Stomach (tissue), 9 donors: ENCODE data around the gene THSD4. TPM values are rescaled to one million over a fixed set of nuclear protein-coding genes. Genes with fewer than 3 reads are reported as not detected.

Experiments used
- DNase-seq, 2 donors: peaks; one replicate each; pipeline versions ENCODE4 v3.0.0 to v3.0.0-alpha.2; 2013 to 2019
- H3K27ac ChIP-seq, 5 donors: fragments of 200-600 bp in 4 of 5; sonication (generic) in 4 of 5; one replicate each; pipeline ENCODE4 v1.5.1; 2013 to 2019; ENCODE audit warnings: mild to moderate bottlenecking in 1 of 5, moderate library complexity in 1 of 5
- H3K27me3 ChIP-seq, 3 donors: fragments of 200-600 bp; sonication (generic); one replicate each; pipeline ENCODE4 v1.5.1; 2017 to 2019; ENCODE audit warnings: mixed run types in 1 of 3
- H3K36me3 ChIP-seq, 4 donors: fragments of 200-600 bp; sonication (generic); 1 replicate in 3 of 4; 2 replicates in 1 of 4; pipeline ENCODE4 v1.5.1; 2016 to 2019
- H3K4me1 ChIP-seq, 4 donors: fragments of 200-600 bp; sonication (generic); one replicate each; pipeline ENCODE4 v1.5.1; 2016 to 2019
- H3K4me3 ChIP-seq, 4 donors: fragments of 200-600 bp; sonication (generic) in 3 of 4; one replicate each; pipeline ENCODE4 v1.5.1; 2016 to 2019; ENCODE audit warnings: mild to moderate bottlenecking in 1 of 4
- H3K9me3 ChIP-seq, 4 donors: fragments of 200-600 bp; sonication (generic); one replicate each; pipeline ENCODE4 v1.5.1; 2016 to 2019
- CTCF ChIP-seq, 7 experiments: fragments of 450-650 bp in 4 of 7; fragments of 200-600 bp in 3 of 7; sonication (generic) in 3 of 7; IDR thresholded peaks; one replicate each; pipeline ENCODE4 v1.5.1; 2016 to 2019; ENCODE audit warnings: antibody characterized with exemption in 7 of 7, control low read depth in 2 of 7, mild to moderate bottlenecking in 1 of 7
- EP300 ChIP-seq: sonication (generic); formaldehyde crosslinking; IDR thresholded peaks from one replicate; pipeline ENCODE4 v1.6.1; 2017; ENCODE audit warnings: antibody characterized with exemption
- POLR2A ChIP-seq, 4 donors: fragments of 450-650 bp; IDR thresholded peaks; one replicate each; pipeline ENCODE4 v1.6.1; 2016; ENCODE audit warnings: antibody characterized with exemption in 4 of 4, control low read depth in 2 of 4, mild to moderate bottlenecking in 1 of 4, moderate library complexity in 1 of 4
- POLR2AphosphoS5 ChIP-seq, 3 donors: sonication (generic); formaldehyde crosslinking; IDR thresholded peaks; one replicate each; pipeline ENCODE4 v1.6.1; 2016; ENCODE audit warnings: antibody characterized with exemption in 3 of 3
- WGBS, 5 donors: extraction: QIAGEN DNeasy Blood & Tissue Kit in 3 of 5; methylation state at CpG; one replicate each; pipeline versions ENCODE4 v1.1.5 to v1.1.7; 2013 to 2018; 5-methylcytosine and 5-hydroxymethylcytosine counted together
- intact Hi-C: fragments of 100-400 bp; cut with DNase I; formaldehyde crosslinking; loops from one replicate; pipeline ENCODE4 v1.15.1; 2023; ENCODE audit warnings: low total_unique reads
- polyA plus RNA-seq, 3 donors: library from polyadenylated mRNA; stranded (reverse); fragments of 200-250 nt; gene quantifications; one replicate each; pipeline ENCODE4 v1.2.3, GENCODE V29; 2013
- total RNA-seq, 5 donors: library from RNA; depleted of rRNA; stranded (reverse); fragments of >200 nt; gene quantifications; one replicate each; pipeline versions ENCODE4 v1.1.0 to v1.2.3, GENCODE V29; 2014 to 2016
- donor health status: healthy with polysubstance abuse.
- donor health status: Bipolar disorder and iron deficiency.
- donor health status: healthy.

Gene THSD4
- total and polyA plus RNA-seq, 8 donors: 1.8 to 79.4 (median 22.0) TPM

- 35 to 62% (median 51%) methylated on average over 4 of the region's 4 CpGs for WGBS, 5 donors
- Histone ChIP-seq H3K4me1 (peaks cover 0 to 10% (median 0%) of the 10 kb centered on the region in 4 donors), H3K27me3 (no peaks in the 10 kb centered on the region), H3K36me3 (peaks cover 0 to 23% (median 15%) of the 10 kb centered on the region in 4 donors), H3K27ac (peak overlapping the region in 4 of 5 donors; percentile 22 to 56 (median 31)), H3K4me3 (no peak overlapping the region), H3K9me3 (peaks cover 0 to 5% (median 3%) of the 10 kb centered on the region in 4 donors)
- intact Hi-C loops: no loop called here
- no peak for DNase-seq
- TF ChIP-seq POLR2AphosphoS5 (IDR thresholded peaks at IDR 0.05): no peak
- no peak for TF ChIP-seq EP300
- no peak for TF ChIP-seq CTCF (IDR thresholded peaks at IDR 0.05)
- TF ChIP-seq POLR2A (IDR thresholded peaks at IDR 0.05): no peak
These were observed 640.1 kb downstream of the THSD4 start for GRCh38 chr15:71755092-71755970.

DNA sequence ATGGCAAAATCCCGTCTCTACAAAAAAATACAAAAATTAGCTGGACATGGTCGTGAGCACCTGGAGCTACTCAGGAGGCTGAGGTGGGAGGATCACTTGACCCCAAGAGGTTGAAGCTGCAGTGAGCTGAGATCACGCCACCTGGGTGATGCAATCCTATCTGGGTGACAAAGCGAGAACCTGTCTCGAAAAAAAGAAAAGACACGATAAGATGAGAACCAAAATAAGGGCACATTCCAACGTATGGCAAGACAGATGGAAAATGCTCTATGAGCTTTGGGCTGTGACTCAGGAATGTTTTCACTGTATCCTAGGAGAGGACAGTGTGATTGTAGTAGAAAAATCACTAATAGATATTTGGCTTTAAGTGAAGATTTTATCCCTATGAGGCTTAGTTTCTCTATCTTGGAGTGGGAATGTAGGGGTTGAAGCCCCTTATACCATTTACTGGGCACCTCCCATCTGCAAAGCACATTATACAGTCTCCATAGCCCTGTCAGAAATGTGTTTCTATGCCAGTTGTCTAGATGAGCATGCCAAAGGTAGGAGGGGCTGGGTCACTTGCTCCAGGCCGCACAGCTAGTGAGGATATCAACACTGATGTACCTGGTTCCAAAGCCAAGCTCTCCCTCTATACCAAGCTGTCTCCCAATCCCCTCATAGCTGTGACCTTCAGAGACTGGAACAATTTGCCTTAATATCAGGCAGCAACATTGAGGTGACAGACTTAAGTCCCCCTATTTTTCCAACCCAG is 641.5 kb downstream of the THSD4 start:
- peaks cover 0 to 10% (median 0%) of the 10 kb centered on the region in 4 donors for H3K4me1 ChIP-seq
- H3K36me3 ChIP-seq: peaks cover 0 to 22% (median 14%) of the 10 kb centered on the region in 4 donors
- peak overlapping the region in 1 of 5 donors; percentile 17 for H3K27ac ChIP-seq
- no peak for DNase-seq
- TF ChIP-seq POLR2AphosphoS5 (IDR thresholded peaks at IDR 0.05): no peak
- TF ChIP-seq CTCF (IDR thresholded peaks at IDR 0.05): no peak
- TF ChIP-seq EP300: no peak
- TF ChIP-seq POLR2A (IDR thresholded peaks at IDR 0.05): no peak
- WGBS, 5 donors: 89 to 92% (median 90%) methylated on average over 8 of the region's 8 CpGs
- no peak overlapping the region for H3K4me3 ChIP-seq
- intact Hi-C loops: no loop called here
- peaks cover 0 to 10% (median 7%) of the 10 kb centered on the region in 4 donors for H3K9me3 ChIP-seq
- H3K27me3 ChIP-seq: no peaks in the 10 kb centered on the region

- intact Hi-C loops: no loop called here
- no peaks in the 10 kb centered on the region for H3K27me3 ChIP-seq
- no peak overlapping the region for H3K27ac ChIP-seq
- no peak overlapping the region for H3K4me3 ChIP-seq
- H3K9me3 ChIP-seq: peaks cover 0 to 10% (median 7%) of the 10 kb centered on the region in 4 donors
- peaks cover 0 to 26% (median 14%) of the 10 kb centered on the region in 4 donors for H3K36me3 ChIP-seq
- DNase-seq: no peak
- TF ChIP-seq POLR2AphosphoS5 (IDR thresholded peaks at IDR 0.05) (no peak), EP300 (no peak), POLR2A (IDR thresholded peaks at IDR 0.05) (no peak), CTCF (IDR thresholded peaks at IDR 0.05) (no peak)
- peaks cover 0 to 10% (median 0%) of the 10 kb centered on the region in 4 donors for H3K4me1 ChIP-seq
- WGBS, 5 donors: 82 to 88% (median 85%) methylated on average over 13 of the region's 13 CpGs
These were observed 642.7 kb downstream of the THSD4 start for GRCh38 chr15:71757741-71758530.

DNA sequence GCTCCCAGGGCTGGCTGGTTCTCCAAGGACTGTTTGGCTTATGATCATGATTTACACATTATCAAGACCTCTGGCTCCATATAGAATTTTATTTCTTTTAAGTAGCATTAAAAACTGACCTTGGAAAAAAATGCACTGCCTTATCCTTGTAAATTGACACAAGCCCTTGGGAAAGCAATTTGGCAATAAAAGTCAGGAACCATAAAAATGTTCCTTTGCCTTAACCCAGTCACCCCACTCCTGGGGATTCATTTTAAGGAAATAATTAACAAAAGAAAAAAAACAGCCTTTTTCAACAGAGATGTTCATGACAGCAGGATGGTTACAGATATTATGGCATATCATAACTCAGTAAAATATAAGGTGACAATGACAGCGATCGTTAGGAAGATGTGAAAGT is 643.4 kb downstream of the THSD4 start:
- no peak for DNase-seq
- TF ChIP-seq EP300: no peak
- TF ChIP-seq CTCF (IDR thresholded peaks at IDR 0.05): no peak
- no peak for TF ChIP-seq POLR2AphosphoS5 (IDR thresholded peaks at IDR 0.05)
- no peak for TF ChIP-seq POLR2A (IDR thresholded peaks at IDR 0.05)
- Histone ChIP-seq H3K27me3 (no peaks in the 10 kb centered on the region), H3K36me3 (peaks cover 0 to 26% (median 14%) of the 10 kb centered on the region in 4 donors), H3K4me1 (peaks cover 0 to 4% (median 0%) of the 10 kb centered on the region in 4 donors), H3K9me3 (peaks cover 0 to 10% (median 7%) of the 10 kb centered on the region in 4 donors), H3K27ac (no peak overlapping the region), H3K4me3 (no peak overlapping the region)
- intact Hi-C loops: no loop called here
- 89 to 99% (median 96%) methylated on average over 2 of the region's 2 CpGs for WGBS, 5 donors
